ENCODE results near the gene PLA2G12A.
"Not testable (repeated sequence)": the region's sequence is repeated elsewhere in the genome, so short reads cannot be mapped to it uniquely, and the experiment has no call there.

PLA2G12A gene

GRCh38 chr4:109728385-109728784 lies 1.5 kb downstream of the PLA2G12A start:
- FAIRE-seq = no peak

DNA sequence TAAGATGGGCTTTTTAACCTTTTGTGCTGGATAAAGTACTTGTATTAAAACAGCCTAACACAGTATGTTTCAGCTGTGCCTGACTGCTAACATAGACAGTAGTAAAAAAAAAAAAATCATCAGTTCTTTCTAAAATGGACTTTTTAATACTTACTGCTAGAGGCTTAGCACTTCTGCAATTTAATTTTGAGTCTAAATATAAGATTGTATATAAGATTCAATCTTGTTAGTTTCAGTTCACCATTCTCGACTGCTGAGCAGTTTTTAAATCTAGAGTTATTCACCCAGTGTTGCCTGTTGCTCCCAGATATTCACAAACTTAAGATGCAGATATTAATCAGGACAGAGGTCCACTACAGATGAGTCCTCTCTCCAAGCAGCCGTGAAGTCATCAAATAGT lies 6.8 kb downstream of the PLA2G12A start:
- no peak for FAIRE-seq

DNA sequence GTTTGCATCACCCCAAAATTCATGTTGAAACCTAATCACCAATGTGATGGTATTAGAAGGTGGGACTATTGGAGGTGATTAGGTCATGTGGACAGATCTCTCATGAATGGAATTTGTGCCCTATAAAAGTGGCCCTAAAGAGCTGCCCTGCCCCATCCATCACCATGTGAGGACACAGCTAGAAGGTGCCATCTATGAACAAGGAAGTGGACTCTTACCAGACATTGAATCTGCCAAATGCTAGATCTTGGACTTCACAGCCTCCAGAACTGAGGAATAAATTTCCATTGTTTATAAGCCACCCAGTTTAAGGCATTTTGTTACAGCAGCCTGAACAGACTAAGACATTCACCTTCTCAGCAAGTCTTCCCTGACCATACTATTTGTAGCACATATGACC lies 7.5 kb downstream of the PLA2G12A start:
- no peak for FAIRE-seq

DNA sequence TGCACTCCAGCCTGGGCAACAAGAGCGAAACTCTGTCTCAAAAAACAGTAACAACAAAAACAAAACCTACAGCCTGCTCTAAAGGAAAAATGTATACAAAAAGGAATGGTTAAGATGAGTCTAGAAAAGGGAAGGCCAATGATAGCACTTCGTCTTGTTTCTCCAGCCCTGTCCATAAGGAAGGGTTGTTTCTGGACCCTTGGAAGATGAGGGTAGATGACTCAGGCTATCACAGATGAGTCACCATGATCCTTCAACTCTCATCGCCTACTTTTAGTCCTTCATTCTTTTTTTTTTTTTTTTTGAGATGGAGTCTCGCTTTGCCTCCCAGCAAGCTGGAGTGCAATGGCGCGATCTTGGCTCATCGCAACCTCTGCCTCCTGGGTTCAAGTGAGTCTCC lies 8.8 kb downstream of the PLA2G12A start:
- no peak for FAIRE-seq

- no peak for FAIRE-seq
Observed at GRCh38 chr4:109719604-109720003, 10.3 kb downstream of the PLA2G12A start.

GRCh38 chr4:109718759-109719158 lies 11.1 kb downstream of the PLA2G12A start:
- FAIRE-seq = no peak

DNA sequence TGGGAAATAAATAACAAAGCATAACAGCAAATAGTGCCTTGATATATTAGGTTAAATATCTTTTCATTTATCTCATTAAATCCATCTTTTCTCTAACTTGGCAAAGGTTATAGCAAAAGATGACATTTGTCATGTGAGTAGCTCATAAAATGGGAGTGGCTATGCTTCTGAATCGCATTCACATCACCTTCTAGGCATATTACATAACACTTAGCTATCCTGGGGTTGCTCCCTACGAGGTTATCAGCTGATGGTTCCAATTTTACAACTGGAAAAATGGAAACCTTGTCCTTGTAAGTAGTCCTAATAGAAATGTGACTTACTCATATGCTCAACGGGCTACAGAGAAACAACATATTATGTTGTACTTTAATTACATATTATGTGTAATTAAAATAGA lies 16.4 kb downstream of the PLA2G12A start:
- FAIRE-seq = no peak

DNA sequence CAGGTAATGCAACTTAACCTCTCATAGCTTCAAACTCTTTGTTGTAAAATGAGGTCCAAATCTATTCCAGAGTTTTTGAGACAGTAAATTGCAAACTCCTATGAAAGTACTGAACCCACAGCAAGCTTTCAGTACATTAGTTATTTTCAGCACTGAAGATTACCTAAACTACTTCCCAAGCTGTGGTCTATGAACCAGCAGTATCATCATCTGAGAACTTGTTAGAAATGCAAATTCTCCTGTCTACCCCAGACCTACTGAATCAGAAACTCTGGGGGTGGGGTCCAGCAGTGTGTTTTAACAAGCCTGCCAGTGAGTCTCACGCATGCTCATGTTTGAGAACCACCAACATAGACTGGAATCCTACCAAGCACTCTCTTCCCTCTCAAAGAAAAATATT lies 20.9 kb downstream of the PLA2G12A start:
- FAIRE-seq = no peak

GRCh38 chr4:109708435-109708834 lies 21.4 kb downstream of the PLA2G12A start:
- FAIRE-seq = peak; percentile 14

DNA sequence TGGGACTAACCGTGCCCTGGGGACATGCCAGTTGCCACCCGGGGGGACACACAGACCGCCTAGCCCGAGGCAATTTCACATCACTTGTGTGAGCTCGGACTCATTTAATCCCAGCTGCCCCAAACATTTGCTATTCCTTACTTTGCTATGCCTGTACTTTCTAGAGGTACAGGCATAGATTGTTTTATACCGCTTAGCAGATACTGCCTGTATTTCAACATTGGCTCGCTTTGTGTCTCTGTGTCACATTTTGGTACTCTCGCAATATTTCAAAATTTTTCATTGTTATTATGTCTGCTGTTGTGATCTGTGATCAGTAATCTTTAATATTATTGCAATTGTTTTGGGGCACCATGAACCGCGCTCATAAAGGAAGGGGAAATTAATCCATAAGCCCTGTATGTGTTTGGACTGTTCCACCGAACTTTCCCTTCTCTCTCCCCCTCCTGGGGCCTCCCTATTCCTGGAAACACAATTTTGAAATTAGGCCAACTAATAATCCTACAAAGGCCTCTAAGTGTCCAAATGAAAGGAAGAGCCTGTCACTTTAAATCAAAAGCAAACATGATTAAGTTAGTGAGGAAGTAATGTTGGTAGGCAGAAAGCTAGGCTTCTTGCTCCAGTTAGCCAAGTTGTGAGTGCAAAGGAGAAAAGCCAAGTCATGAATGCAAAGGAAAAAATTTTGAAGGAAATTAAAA lies 26.1 kb downstream of the PLA2G12A start:
- no peak for FAIRE-seq

- no peak for FAIRE-seq
Observed at GRCh38 chr4:109702950-109703663, 26.8 kb downstream of the PLA2G12A start, which contains the start of gene CASP6. Gene CASP6 (minus strand): TSS chr4:109703445. CDS start chr4:109703395, 50 bp downstream.

DNA sequence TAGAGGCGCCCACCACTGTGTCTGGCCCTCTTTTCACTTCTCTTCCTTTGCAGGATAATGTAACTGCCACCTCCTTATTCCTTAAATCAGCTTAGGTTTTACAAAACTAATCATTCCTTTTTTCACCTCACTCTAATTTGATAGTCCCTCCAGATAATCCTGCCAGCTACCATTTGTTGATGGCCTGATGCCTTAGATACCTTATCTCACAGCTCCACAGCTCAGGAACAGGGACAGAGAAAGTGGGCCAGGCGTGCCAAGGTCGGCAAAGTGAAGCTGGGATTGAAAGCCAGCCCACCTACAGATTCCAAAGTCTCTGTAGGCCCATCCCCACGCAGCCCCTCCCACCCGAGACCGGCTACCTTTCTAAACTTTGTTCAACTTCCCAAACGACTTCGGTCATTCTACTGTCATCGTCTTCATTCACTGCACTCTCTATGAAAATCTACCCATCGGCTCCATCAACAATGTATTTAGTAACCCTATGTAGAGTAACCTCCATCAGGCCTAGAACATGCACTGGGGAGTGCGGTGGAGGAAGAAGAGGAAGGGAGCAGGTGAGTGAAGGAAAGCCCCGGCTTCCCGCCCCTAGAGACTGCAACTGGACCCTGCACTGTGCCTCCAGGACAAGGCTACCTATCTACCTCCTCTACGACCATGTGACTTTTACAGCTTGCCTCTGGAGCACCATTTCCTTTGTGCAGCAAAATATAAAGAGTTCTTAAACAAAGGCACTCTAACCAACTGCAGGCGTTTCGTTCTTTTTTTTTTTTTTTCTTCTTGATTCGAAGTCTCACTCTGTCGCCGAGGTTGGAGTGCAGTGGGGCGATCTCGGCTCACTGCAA lies 28.1 kb downstream of the PLA2G12A start:
- no peak for FAIRE-seq

DNA sequence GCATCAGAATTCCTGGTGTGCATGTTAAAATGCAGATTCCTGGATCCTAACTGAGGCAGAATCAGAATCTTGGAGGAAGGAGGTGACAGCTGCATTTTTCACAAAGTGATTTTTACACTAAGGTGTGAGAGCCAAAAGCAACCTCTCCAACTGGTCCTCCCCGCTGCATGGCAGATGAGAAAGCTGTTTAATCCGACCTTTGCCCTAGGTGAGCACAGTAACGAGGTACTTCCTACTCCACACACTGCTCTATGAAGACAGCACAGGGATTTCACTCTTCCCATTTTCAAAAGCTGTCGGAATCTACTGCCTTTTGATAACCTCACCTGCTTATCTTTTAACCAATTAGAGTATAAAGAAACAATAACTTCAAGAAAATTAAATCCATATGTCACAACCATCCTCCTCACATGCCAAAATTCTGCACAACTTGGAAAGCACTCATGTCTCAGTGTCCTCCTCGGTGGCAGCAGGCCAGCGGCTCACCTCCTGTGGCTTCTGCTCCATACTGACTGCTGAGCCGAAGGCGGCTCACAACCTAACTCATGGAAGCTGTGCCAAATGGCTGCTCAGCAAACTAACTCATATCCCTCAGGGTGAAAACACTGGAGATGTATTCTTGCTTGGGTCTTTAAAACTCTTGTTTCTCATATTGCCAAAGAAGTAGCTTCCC lies 30.2 kb downstream of the PLA2G12A start:
- no peak for FAIRE-seq

- FAIRE-seq = no peak
Observed at GRCh38 chr4:109698656-109699055, 31.2 kb downstream of the PLA2G12A start.

- FAIRE-seq = no peak
Observed at GRCh38 chr4:109691411-109691920, 38.4 kb downstream of the PLA2G12A start.

- FAIRE-seq = no peak
Observed at GRCh38 chr4:109690690-109691410, 39.0 kb downstream of the PLA2G12A start.

- FAIRE-seq = no peak
Observed at GRCh38 chr4:109684727-109685126, 45.1 kb downstream of the PLA2G12A start.

GRCh38 chr4:109683621-109684253 lies 46.1 kb downstream of the PLA2G12A start:
- no peak for FAIRE-seq

- no peak for FAIRE-seq
Observed at GRCh38 chr4:109682875-109683274, 47.0 kb downstream of the PLA2G12A start.

DNA sequence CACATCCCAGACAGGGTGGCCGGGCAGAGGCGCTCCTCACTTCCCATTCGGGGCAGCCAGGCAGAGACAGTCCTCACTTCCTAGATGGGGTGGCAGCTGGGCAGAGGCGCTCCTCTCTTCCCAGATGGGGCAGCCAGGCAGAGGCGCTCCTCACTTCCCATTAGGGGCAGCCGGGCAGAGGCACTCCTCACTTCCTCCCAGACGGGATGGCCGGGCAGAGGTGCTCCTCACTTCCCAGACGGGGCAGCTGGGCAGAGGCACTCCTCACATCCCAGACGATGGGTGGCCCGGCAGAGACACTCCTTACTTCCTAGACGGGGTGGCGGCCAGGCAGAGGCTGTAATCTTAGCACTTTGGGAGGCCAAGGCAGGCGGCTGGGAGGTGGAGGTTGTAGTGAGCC lies 50.9 kb downstream of the PLA2G12A start:
- FAIRE-seq = not testable (repeated sequence)

- FAIRE-seq = not testable (repeated sequence)
Observed at GRCh38 chr4:109678472-109678871, 51.4 kb downstream of the PLA2G12A start.
